Endothelial cell of umbilical vein (primary cell): ENCODE data around the gene RNF157. TPM values are rescaled to one million over a fixed set of nuclear protein-coding genes. Genes with fewer than 3 reads are reported as not detected.

Experiments used
- BruUV-seq: library from RNA; stranded (reverse); fragments of 400-500 nt; replicated peaks from 2 replicates; lab custom pipeline; 2021; lab: Mats Ljungman, UMichigan
- CTCF ChIA-PET: fragments of 300-600, 350-600 bp; sonication (Branson Sonifier 250); formaldehyde crosslinking; loops from one replicate; lab custom pipeline; 2021; ENCODE audit warnings: antibody characterized with exemption, inconsistent platforms; lab: Charles Lee
- POLR2A ChIA-PET: fragments of 300-600, 350-600 bp; sonication (Branson Sonifier 250); formaldehyde crosslinking; loops from one replicate; lab custom pipeline; 2021; ENCODE audit warnings: antibody characterized with exemption, inconsistent platforms; lab: Charles Lee
- DNase-seq: peaks from one replicate; pipeline ENCODE4 v3.0.0-alpha.2; 2011; ENCODE audit warnings: low read depth, low spot score
- FAIRE-seq: peaks from 2 replicates; lab custom pipeline; 2011; peaks lifted over from hg19 to GRCh38; lab: Jason Lieb, UNC
- H2AFZ ChIP-seq: 2 replicates; pipeline ENCODE4 v1.6.0; 2012; ENCODE audit warnings: low read depth, low read length, control low read depth, inconsistent platforms
- H3K27ac ChIP-seq: 2 replicates; pipeline ENCODE4 v1.5.1; 2011; ENCODE audit warnings: low read depth, mild to moderate bottlenecking, control low read depth, low read length, moderate library complexity; ENCODE audit not compliant: insufficient read depth
- H3K27me3 ChIP-seq, 2 experiments: 2 replicates each; pipeline versions ENCODE4 v1.6.0 to v1.6.1; 2011; ENCODE audit warnings: low read length in 2 of 2, mixed read lengths in 1 of 2; ENCODE audit not compliant: control insufficient read depth in 2 of 2, insufficient read depth in 2 of 2
- H3K36me3 ChIP-seq, 2 experiments: 2 replicates in 1 of 2; 3 replicates in 1 of 2; pipeline ENCODE4 v1.5.1; 2011; ENCODE audit warnings: low read length in 2 of 2, mild to moderate bottlenecking in 1 of 2, moderate library complexity in 1 of 2; ENCODE audit not compliant: control insufficient read depth in 2 of 2, insufficient read depth in 2 of 2; ENCODE audit errors: extremely low read depth in 1 of 2
- H3K4me1 ChIP-seq: 3 replicates; pipeline ENCODE4 v1.5.1; 2011; ENCODE audit warnings: mild to moderate bottlenecking, low read length; ENCODE audit not compliant: control insufficient read depth, insufficient read depth; ENCODE audit errors: extremely low read depth
- H3K4me2 ChIP-seq: 2 replicates; pipeline ENCODE4 v1.6.1; 2011; ENCODE audit warnings: low read length, control low read depth, mixed read lengths; ENCODE audit not compliant: insufficient read depth
- H3K4me3 ChIP-seq, 3 experiments: fragments of 200-600 bp in 1 of 3; sonication (generic), shearing (Covaris generic) in 1 of 3; replicated peaks in 1 of 3; 2 replicates each; pipeline ENCODE4 v1.5.1; 2011 to 2016; ENCODE audit warnings: control low read depth in 3 of 3, low read length in 3 of 3, mild to moderate bottlenecking in 2 of 3, inconsistent platforms in 1 of 3, low read depth in 1 of 3, moderate library complexity in 1 of 3; ENCODE audit not compliant: insufficient read depth in 1 of 3
- H3K79me2 ChIP-seq: 2 replicates; pipeline ENCODE4 v1.6.0; 2012; ENCODE audit warnings: low read length, inconsistent platforms; ENCODE audit not compliant: control insufficient read depth, insufficient read depth
- H3K9ac ChIP-seq: replicated peaks from 2 replicates; pipeline ENCODE3; 2011; ENCODE audit warnings: low read length, control low read depth; ENCODE audit not compliant: insufficient read depth; ENCODE audit errors: extremely low read depth
- H3K9me1 ChIP-seq: replicated peaks from 3 replicates; pipeline ENCODE4 v1.6.0; 2011; ENCODE audit warnings: mild to moderate bottlenecking, low read length; ENCODE audit not compliant: control insufficient read depth, insufficient read depth; ENCODE audit errors: extremely low read depth
- H3K9me3 ChIP-seq: replicated peaks from 2 replicates; pipeline ENCODE4 v1.5.1; 2012; ENCODE audit warnings: low read length, inconsistent platforms; ENCODE audit not compliant: control insufficient read depth, insufficient read depth
- H4K20me1 ChIP-seq: replicated peaks from 2 replicates; pipeline ENCODE3; 2011; ENCODE audit warnings: mild to moderate bottlenecking, low read length; ENCODE audit not compliant: control insufficient read depth, insufficient read depth; ENCODE audit errors: extremely low read depth
- CTCF ChIP-seq, 2 donors: IDR thresholded peaks; 1 replicate in 1 of 2; 2 replicates in 1 of 2; pipeline ENCODE4 v1.5.1; 2011; ENCODE audit warnings: low read length in 2 of 2, mild to moderate bottlenecking in 2 of 2, moderate library complexity in 2 of 2, control low read depth in 1 of 2, inconsistent platforms in 1 of 2, low read depth in 1 of 2; ENCODE audit not compliant: insufficient read depth in 1 of 2; ENCODE audit errors: extremely low read depth in 1 of 2
- EZH2 ChIP-seq: IDR thresholded peaks from 2 replicates; pipeline ENCODE4 v1.6.1; 2012; ENCODE audit warnings: borderline replicate concordance, low read depth, mild to moderate bottlenecking, moderate library complexity, low read length, inconsistent platforms; ENCODE audit not compliant: severe bottlenecking
- FOS ChIP-seq: IDR thresholded peaks from 2 replicates; pipeline ENCODE4 v1.6.1; 2011; ENCODE audit warnings: mild to moderate bottlenecking, low read length, moderate library complexity, borderline replicate concordance; ENCODE audit not compliant: insufficient read depth
- GATA2 ChIP-seq: IDR thresholded peaks from 2 replicates; pipeline ENCODE4 v1.7.0; 2011; ENCODE audit warnings: low read depth, mild to moderate bottlenecking, moderate library complexity, mixed read lengths, low read length; ENCODE audit not compliant: insufficient read length, insufficient read depth
- JUN ChIP-seq: IDR thresholded peaks from 2 replicates; pipeline ENCODE4 v1.6.1; 2011; ENCODE audit warnings: borderline replicate concordance, low read depth; ENCODE audit not compliant: insufficient read length, insufficient read depth
- MAX ChIP-seq: IDR thresholded peaks from 2 replicates; pipeline ENCODE4 v1.6.1; 2011; ENCODE audit not compliant: insufficient read depth, insufficient read length
- MYC ChIP-seq: IDR thresholded peaks from one replicate; pipeline ENCODE4 v1.6.1; 2011; ENCODE audit warnings: mild to moderate bottlenecking, low read depth, low read length
- POLR2A ChIP-seq: IDR thresholded peaks from 2 replicates; pipeline ENCODE4 v1.6.1; 2012; ENCODE audit warnings: low read depth, mild to moderate bottlenecking, control low read depth, low read length
- POLR2AphosphoS5 ChIP-seq: IDR thresholded peaks from 2 replicates; pipeline ENCODE4 v1.6.1; 2012; ENCODE audit warnings: low read depth, mild to moderate bottlenecking, control low read depth, low read length, moderate library complexity; ENCODE audit not compliant: insufficient read depth
- dilution Hi-C: fragments of 300-500 bp; cut with MboI; formaldehyde crosslinking; loops from one replicate; pipeline ENCODE4 v1.15.0; 2019; ENCODE audit warnings: low sequenced_read_pairs; ENCODE audit not compliant: extremely low pct_ligation_motif_present
- intact Hi-C: fragments of 100-400 bp; cut with micrococcal nuclease; formaldehyde crosslinking; loops from one replicate; pipeline ENCODE4 v1.10.0; 2022
- polyA plus RNA-seq, 4 experiments: library from polyadenylated mRNA; depleted of rRNA in 3 of 4; stranded (reverse) in 3 of 4; unstranded in 1 of 4; fragments of >200 nt; gene quantifications; 2 replicates each; pipeline versions ENCODE4 v1.2.1 to v1.2.3, GENCODE V29; 2011 to 2012; ENCODE audit warnings: missing spikeins in 1 of 4
- total RNA-seq: library from RNA; stranded (reverse); gene quantifications from 2 replicates; pipeline ENCODE4 v1.2.3, GENCODE V29; 2021

The RNF157 gene
- total and polyA plus RNA-seq, 2 donors (not counting 3 experiments of a cell fraction or from before 2014, with no cell fraction given), result 0.07 to 0.86 TPM

- ChIA-PET POLR2A (no interaction called here), CTCF (interaction anchor here (0.9 to 1.3 kb wide), 2 partner anchors 16 to 25 kb away, joined by 3 read pairs; no protein-coding TSS in a partner anchor)
- no peaks in the 10 kb centered on the region for H3K9me3 ChIP-seq
- FAIRE-seq (no peak), DNase-seq (no peak)
- H2AFZ ChIP-seq, result no peak overlapping the region
- no TSS peak for BruUV-seq
- intact Hi-C loops (no loop called here), dilution Hi-C loops (no loop called here)
- no peaks in the 10 kb centered on the region for H3K79me2 ChIP-seq
- TF ChIP-seq JUN (no peak), CTCF (IDR thresholded peaks at IDR 0.05; ENCODE audit: extremely low read depth in 1 of 2, insufficient read depth in 1 of 2, low read depth in 1 of 2, low read length in 2 of 2) (no peak), POLR2A (no peak), FOS (no peak), MAX (no peak), POLR2AphosphoS5 (no peak), EZH2 (no peak), GATA2 (no peak), MYC (no peak)
- no peaks in the 10 kb centered on the region for H3K27me3 ChIP-seq
- no peak overlapping the region for H3K4me2 ChIP-seq
- no peaks in the 10 kb centered on the region for H3K9me1 ChIP-seq
- no peaks in the 10 kb centered on the region for H4K20me1 ChIP-seq
- no peak overlapping the region for H3K27ac ChIP-seq
- H3K4me3 ChIP-seq, result no peak overlapping the region
- H3K4me1 ChIP-seq, result peaks cover 10% of the 10 kb centered on the region
- H3K9ac ChIP-seq, result no peak overlapping the region
- no peaks in the 10 kb centered on the region for H3K36me3 ChIP-seq
Measured at GRCh38 chr17:76254275-76254674, 14.0 kb upstream of the RNF157 start.
